T-helper 2 cell (primary cell): ENCODE measurements around the gene SRRM5.
A peak's percentile ranks its signal among the peaks of the same experiment; 100 is the strongest.
"Not testable (repeated sequence)": the region's sequence is repeated elsewhere in the genome, so short reads cannot be mapped to it uniquely, and the experiment has no call there.

ENCODE experiments used
- DNase-seq, 5 experiments: peaks; one replicate each; pipeline versions ENCODE4 v3.0.0 to v3.0.0-alpha.2; 2012 to 2022
- total RNA-seq, 2 donors: gene quantifications; one replicate each; lab custom pipeline; 2026; lab: John Stamatoyannopoulos, UW

Gene SRRM5, protein sequence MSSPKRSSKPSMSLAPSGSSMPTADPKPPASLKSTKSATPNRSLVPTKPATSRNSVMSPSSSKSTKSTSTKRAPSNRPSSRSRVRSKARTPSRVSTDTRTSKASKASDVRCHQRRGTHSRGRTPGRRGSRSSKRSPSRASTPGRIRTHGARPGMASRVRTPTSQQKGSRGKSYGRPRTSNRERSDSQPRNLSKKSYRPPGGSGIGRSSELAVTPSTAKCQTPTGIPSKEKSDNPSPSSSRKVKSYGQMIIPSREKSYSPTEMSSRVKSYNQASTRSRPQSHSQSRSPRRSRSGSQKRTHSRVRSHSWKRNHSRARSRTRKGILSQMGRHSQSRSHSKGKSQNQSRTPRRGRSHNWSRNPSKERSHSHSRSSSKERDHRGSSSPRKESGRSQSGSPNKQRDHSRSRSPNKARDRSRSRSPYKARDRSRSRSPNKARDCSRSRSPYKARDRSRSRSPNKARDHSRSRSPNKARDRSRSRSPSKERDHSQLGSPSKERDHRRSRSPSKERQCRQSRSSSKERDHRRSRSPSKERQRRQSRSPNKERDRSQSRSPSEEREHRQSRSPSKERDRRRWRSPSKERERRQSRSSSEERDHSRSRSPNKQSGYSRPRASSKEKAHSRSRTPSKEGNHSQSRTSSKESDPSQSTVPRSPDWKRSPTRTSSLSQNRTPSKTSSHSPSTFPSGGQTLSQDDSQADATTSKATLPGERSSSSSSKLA
- 0.31 to 0.47 reads per million in 2 donors for total RNA-seq

DNA sequence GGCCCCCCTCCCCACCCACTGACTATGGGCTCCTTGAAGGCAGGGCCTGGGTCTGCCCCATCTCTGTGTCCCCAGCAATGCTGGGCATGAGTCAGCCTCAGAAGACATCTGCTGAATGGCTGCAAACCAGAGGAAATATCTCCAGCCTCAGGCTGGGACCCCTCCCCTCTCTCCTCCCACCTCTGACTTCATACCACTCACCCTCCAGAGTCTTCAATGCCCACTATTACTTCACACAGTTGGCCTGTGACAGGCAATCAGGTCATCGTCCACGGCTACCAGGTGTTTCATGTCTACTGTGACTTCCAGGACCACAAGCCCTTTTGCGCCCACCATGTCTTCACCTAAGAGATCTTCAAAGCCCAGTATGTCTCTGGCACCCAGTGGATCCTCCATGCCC, at the start of gene SRRM5:
Gene SRRM5 (plus strand): TSS at position 301 of the 400 bp plus-strand sequence. CDS start 34 bp downstream, at position 335.
- DNase-seq: no peak

DNA sequence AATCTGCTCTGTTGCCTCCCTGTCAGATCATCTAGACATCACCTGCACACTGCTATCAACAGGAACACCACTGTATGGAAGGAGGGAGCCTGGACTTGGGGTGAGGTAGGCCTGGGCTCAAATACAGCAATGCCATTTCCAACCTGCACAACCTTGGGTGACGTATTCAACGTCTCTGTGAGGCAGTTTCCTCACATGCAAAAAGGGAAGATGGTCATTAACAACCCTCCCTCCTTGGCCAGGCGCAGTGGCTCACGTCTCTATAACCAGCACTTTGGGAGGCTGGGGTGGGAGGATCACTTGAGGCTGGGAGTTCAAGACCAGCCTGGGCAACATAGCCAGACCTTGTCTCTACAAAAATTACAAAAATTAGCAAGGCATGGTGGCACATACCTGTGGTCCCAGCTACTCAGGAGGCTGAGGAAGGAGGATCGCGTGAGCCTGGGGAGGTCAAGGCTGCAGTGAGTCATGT, 49.6 kb upstream of the SRRM5 start:
- no peak for DNase-seq

DNA sequence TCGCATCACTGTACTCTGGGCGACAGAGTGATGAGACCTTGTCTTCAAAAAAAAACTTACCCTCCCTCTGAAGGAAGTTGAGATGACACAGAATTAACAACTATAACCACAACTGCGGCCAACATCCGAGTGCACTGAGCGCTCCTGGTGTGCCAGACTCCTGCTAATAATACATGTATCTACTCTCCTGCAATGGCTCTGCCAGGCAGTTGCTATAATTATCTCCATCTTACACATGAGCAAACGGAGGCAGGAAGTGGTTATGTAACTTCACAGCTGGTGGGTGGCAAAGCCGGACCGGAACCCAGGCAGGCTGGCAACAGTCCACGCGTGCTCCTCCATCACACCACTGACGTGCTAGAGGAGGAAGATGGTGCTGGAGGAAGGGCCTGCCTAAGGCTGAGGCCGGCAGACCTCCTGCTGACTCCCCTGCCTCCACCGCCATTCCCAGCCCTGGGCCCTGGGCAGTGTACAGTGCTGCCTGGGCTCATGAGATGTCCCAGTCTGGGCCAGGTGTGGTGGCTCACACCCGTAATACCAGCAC, 49.1 kb upstream of the SRRM5 start:
- DNase-seq: peak; percentile 28 to 94 (median 56)

DNA sequence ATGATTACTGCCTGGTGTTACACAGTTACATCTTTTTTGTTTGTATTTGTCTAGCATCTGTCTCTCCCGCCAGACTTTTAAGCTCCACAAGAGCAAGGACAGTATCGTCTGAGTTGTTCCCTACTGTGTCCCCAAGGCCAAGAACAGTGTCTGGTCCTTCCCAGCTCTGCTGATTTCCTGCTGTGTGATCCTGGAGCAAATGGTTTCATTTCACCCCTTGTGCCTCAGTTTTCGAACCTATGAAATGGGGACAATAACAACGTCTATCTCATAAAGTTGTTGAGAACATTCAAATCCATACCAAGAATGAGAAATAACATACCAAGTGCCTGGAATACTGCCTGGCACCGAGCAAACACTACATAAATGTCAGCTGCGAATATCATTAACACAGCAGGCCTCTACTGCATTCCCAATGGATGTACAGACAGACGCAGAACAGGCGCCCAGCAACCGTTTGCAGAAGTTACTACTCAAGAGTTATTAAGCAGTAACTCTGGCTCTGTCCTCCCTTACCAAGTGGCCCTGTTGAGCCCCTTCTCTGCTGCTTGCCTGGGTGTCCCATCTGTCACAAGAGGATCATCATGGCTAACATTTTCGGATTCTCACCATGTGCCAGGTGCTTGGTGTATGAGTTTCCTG, 48.0 kb upstream of the SRRM5 start:
- no peak for DNase-seq

DNA sequence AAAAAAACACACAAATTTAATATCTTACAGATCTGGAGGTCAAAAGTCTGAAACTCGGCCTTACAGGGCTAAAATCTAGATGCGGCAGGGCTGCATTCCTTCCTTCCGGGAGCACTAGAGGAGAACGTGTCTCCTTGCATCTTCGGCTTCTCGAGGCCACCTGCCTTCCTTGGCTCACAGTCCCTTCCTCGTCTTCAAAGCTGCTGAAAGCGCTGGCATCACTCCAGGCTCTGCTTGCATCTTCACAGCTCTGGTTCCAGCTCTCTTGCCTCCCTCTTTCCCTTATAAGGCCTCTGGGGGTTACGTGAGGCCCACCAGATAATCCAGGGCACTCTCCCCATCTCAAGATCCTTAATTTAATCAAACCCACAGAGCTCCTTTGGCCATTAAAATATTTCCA, 47.1 kb upstream of the SRRM5 start:
- DNase-seq: no peak

DNA sequence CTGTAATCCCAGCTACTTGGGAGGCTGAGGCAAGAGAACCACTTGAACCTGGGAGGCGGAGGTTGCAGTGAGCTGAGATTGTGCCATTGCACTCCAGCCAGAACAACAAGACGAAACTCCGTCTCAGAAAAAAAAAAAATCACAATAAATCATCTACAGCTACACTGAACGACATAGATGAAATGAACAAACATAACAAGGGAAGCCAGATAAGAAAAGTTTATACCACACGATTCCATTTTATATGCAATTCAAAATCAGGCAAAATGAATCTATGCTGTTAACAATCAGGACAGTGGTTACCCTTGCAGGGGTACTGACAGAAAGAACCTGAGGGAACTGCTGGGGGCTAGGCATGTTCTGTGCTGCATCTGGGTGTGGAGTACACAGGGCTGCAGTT, 42.2 kb upstream of the SRRM5 start:
- no peak for DNase-seq

DNA sequence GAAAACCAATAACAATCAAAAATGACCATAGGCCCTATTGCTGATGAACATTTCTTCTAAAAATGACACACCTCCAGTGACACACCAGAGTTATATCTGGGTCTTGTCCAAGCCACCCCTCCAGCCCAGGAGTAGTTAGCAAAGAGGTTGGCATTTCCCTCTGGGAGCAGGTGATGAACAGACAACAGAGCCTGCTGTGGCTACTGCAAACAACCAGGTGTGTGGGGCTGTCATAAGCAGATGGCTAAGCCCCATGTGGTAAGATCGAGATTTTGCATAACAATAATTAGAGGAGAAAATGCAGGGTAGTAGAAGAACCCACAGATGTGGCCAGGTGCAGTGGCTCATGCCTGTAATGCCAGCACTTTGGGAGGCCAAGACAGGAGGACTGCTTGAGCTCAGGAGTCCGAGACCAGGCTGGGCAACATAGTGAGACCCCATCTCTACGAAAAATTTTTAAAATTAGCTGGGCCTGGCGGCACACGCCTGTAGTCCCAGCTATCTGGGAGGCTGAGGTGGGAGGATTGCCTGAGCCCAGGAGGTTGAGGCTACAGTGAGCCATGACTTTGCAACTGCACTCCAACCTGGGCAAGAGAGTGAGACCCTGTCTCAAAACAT, 41.6 kb upstream of the SRRM5 start:
- DNase-seq: no peak

DNA sequence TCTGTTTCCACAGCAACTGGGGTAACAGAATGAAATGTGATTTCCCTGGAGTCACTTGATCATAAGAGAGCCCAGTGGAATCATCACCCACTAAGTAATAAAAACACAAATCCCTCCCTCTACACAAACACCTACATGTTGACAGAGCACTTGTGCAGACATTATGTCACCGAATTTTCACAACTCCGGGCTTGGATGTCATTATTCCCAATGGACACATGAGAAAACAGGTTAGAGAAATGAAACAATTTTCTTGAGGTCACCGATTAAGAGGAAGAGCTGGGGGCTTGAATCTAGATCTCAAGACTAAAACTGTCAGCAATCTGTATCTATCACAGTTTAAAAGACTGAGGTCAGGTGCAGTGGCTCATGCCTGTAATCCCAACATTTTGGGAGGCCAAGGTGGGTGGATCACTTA, 39.7 kb upstream of the SRRM5 start:
- DNase-seq: no peak

DNA sequence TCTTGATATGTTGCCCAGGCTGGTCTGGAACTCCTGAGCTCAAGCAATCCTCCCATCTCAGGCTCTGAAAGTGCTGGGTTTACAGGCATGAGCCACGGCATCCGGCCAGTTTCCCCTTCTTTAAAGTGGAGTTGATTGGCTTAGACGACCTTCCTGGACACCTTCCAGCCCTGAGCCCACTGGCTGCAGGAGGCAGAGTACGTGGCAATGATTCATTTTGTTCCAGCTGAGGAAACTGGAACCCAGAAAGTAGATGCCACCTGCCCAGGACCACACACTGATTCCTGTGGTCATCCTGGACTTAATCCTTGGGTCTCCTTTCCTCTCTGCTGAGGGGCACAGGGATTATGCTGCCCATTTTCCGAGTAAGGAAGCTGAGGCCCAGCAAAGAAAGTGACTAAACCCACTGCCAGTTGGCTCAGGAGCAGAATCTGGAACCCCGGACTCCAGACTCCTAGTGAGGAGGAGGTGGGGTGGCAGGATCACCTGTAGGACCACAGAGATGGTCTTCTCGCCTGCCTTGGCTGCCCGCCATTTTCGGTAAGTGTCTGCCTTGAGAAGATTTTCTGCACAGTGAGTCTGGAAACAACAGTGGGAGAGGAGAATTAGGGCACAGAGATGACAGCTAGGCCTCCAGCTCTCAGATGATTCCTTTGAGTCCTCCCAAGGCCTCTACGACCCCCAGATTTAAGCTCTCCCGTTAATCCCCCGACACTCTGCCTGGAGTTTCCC, 37.3 kb upstream of the SRRM5 start:
- DNase-seq: no peak

DNA sequence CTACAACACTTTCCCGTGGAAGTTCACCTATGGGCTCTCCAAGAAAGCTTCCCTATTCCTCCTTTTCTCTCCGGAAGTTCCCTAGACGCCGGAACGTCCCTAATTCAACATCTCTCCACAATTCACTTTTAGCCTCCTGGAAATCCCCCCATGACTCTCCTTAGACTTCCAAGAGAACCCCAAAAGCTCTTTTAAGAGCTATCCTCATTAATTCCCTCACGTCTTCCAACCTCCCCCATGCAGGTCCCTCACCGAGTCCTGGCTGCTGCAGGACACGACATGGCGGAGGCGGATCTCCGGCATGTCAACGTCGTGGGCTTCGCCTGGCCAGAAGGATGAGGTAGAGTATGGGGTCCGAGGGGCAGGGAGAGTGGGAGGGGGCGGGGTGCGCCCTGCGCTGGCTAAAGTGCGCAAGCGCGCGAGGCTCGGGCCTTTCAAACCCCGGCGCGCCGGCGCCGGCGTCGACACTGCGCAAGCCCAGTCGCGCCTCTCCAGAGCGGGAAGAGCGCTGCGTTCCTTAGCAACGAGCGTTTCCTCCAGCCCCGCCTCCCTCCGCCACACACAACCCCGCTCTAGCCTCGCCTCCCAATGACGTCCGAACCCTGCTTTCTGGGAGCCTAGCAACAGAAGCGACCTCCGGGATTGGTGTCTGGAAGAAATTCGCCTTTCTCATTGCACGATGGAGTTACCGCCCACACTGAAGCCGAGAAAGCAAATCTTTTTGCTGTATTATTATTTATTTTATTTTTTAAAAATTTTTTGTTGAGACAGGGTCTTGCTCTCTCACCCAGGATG, 36.5 kb upstream of the SRRM5 start, which contains the start of the genes PINLYP and XRCC1:
Gene PINLYP (plus strand): TSS at position 646 of the 795 bp plus-strand sequence. CDS start 1,391 bp downstream, outside the sequence.
Gene XRCC1 (minus strand): TSS at position 372 of the 795 bp plus-strand sequence. CDS start 69 bp downstream, at position 303.
- peak; percentile 91 to 99 (median 94) for DNase-seq

DNA sequence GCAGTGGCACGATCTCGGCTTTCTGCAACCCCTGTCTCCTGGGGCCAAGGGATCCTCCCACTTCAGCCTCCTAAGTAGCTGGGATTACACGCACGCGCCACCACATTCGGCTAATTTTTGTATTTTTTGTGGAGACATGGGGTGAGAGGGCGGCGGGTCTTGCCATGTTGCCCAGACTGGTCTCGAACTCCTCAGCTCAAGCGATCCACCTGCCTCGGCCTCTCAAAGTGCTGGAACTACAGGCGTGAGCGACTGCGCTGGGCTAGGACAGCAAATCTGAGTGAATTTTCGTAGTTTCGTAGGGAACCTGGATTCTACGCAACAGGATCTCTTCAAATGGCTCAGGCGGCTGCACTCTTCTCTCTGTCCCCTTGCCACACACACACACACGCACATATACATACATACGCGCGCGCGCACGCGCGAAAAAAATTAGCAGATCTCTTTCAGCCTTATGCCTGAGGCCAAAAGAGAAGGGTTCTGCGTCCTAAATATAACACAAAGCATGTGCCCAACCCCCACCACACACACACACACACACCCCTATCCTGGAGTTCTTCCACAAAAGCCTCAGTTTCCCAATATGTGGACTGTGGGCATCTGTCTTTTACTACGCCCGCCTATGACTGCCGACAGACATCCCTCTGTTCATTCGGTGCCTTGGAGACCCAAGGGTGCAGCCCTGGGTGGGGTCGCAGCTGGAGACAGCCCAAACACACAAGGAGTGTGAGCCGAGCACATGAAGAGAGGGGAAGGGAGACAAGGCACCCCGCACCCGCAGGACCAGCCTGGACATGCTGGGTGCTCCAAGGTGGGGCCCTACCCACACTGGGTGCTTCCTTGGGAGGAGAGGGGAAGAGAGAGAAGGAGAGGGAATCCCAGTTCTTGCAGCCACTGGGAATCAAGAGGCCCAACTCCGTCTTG, 35.7 kb upstream of the SRRM5 start:
- no peak for DNase-seq

DNA sequence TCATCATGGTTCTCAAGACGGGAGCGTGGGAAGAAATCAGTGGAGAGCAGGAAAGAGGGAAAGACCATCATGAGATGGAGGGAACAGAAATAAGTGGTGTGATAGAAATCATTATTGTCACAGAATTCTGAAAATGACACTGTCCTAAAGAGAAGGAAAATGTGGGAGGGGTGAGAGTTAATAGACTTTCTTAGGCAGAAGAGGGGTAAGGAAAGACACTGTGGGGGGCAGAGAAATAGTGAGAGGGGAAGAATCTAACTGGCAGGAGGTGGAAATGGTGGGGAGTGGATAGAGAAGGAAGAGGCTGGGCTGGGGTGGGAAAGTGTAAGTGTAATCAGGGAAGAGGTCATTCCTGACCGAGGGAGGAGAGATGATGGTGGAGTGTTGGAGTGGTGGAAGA, 33.1 kb upstream of the SRRM5 start:
- DNase-seq: no peak

DNA sequence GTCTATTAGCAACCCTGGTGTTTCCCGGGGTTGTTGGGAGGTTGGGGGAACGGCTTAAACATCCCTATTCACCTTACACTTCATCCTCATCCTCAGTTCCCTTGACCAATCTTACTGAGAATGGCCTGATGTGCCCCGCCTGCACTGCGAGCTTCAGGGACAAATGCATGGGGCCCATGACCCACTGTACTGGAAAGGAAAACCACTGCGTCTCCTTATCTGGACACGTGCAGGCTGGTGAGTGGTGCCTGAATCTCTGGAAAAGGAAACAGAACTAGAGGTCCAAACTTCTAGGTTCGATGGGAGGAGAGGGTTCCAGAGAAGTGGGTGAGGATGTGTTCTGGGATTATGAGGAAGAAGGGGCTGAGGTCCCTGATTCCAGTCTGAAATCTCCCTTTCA, 30.4 kb upstream of the SRRM5 start:
- no peak for DNase-seq

DNA sequence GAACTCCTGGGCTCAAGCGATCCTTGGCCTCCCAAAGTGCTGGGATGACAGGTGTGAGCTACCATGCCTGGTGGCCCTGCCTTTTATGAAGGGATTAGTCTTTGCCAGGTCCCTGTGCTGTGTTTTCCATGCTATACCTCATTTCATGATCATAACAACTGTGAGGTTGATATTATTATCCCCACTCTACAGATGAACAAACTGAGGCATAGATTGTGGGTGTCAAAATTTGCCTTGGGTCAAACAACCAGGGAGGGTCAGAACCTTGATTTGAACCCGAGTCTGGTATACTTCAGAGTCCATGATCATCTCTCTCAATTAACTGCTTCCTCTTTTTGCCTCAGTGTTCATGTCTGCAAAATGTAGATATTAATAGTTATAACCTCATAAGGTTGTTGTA, 29.4 kb upstream of the SRRM5 start:
- DNase-seq: no peak

DNA sequence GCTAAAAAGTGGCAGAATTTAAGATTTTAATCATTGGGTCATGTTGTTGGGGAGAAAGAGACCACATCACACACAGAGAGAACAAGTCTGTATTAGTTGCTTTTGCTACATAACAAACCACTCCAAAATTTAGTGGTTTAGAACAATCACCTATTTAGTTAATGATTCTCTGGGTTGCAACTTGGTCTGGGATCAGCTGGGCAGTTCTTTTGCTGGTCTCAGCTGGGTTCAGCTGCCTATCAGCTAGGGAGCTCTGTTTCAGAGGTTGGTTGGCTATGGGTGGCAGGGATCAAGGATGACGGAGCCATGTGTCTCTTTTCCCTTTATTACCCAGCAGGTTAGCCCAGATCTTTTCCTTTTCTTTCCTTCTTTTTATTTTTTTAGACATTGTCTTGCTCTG, 27.4 kb upstream of the SRRM5 start:
- DNase-seq: no peak

DNA sequence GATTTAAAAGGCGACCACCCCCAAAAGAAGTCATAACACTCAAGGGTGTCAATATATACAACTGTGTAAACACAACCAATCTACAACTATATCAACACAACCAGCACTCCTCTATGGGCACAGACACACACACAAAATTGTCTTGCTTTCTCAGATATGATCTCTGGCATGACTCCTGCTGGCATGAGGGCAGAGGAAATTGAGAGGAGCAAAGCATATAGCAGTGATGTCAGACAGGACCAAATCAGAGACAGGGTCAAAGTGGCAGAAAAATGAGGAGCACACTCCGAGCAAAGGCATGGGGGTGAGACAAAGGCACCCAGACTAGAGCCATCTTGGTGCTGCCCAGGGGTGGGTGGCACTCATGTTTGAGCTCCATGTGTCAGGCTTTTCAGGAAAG, 25.5 kb upstream of the SRRM5 start:
- no peak for DNase-seq

DNA sequence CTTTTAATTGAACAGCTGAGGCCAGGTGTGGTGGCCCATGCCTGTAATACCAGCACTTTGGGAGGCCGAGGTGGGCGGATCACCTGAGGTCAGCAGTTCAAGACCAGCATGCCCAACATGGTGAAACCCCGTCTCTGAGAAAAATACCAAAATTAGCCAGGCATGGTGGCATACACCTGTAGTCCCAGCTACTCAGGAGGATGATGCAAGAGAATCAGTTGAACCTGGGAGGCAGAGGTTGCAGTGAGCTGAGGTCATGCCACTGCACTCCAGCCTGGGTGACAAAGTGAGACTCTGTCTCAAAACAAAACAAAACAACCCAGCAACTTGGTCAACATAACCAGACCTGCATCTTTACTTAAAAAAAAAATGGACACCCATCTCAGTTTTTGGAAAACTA, 24.9 kb upstream of the SRRM5 start:
- not testable (repeated sequence) for DNase-seq

DNA sequence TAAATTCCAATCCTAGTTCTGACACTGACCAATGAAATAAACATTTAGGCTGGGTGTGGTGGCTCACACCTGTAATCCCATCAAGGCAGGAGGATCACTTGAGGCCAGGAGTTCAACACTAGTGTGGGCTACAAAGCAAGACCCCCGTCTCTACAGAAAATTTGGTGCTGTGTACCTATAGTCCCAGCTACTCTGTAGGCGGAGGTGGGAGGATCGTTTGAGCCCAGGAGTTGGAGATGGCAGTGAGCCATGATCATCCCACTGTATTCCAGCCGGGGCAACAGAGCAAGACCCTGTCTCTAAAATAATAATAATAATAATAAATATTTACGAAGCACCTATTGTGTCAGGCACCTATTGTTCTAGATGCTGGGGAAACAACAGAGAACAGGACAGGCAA, 22.6 kb upstream of the SRRM5 start:
- no peak for DNase-seq

DNA sequence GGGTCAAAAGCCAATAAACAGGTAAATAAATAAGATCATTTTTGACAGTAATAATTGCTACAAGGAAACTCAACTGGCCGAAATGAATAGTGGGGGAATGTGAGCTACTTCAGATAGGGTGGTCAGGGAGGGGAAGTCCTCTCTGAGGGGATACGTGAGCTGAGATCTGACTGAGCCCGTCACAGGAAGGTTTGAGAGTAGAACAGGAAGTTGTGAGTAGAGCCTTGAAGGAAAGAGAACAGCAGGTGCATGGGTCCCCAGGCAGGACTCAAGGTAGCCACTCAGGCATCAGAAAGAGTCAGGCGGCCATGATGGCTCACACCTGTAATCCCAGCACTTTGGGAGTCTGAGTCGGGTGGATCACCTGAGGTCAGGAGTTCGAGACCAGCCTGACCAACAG, 22.2 kb upstream of the SRRM5 start:
- no peak for DNase-seq
